Measurements from ENCODE around the gene FAM114A2.

The FAM114A2 gene

GRCh38 chr5:154077696-154078095 lies 39.0 kb upstream of the FAM114A2 start:
- H3K27ac ChIP-seq, result no peak overlapping the region; the same call in 1 of the 2 replicates
- no peak for TF ChIP-seq ZFX (IDR thresholded peaks at IDR 0.05)
- TF ChIP-seq, protein P1, sequence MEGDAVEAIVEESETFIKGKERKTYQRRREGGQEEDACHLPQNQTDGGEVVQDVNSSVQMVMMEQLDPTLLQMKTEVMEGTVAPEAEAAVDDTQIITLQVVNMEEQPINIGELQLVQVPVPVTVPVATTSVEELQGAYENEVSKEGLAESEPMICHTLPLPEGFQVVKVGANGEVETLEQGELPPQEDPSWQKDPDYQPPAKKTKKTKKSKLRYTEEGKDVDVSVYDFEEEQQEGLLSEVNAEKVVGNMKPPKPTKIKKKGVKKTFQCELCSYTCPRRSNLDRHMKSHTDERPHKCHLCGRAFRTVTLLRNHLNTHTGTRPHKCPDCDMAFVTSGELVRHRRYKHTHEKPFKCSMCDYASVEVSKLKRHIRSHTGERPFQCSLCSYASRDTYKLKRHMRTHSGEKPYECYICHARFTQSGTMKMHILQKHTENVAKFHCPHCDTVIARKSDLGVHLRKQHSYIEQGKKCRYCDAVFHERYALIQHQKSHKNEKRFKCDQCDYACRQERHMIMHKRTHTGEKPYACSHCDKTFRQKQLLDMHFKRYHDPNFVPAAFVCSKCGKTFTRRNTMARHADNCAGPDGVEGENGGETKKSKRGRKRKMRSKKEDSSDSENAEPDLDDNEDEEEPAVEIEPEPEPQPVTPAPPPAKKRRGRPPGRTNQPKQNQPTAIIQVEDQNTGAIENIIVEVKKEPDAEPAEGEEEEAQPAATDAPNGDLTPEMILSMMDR (conservative IDR thresholded peaks at IDR 0.05), result no peak

GRCh38 chr5:154076240-154076922 lies 37.7 kb upstream of the FAM114A2 start:
- no peak overlapping the region for H3K27ac ChIP-seq
- no peak for TF ChIP-seq ZFX (IDR thresholded peaks at IDR 0.05)
- TF ChIP-seq, protein P1 (conservative IDR thresholded peaks at IDR 0.05), result no peak

DNA sequence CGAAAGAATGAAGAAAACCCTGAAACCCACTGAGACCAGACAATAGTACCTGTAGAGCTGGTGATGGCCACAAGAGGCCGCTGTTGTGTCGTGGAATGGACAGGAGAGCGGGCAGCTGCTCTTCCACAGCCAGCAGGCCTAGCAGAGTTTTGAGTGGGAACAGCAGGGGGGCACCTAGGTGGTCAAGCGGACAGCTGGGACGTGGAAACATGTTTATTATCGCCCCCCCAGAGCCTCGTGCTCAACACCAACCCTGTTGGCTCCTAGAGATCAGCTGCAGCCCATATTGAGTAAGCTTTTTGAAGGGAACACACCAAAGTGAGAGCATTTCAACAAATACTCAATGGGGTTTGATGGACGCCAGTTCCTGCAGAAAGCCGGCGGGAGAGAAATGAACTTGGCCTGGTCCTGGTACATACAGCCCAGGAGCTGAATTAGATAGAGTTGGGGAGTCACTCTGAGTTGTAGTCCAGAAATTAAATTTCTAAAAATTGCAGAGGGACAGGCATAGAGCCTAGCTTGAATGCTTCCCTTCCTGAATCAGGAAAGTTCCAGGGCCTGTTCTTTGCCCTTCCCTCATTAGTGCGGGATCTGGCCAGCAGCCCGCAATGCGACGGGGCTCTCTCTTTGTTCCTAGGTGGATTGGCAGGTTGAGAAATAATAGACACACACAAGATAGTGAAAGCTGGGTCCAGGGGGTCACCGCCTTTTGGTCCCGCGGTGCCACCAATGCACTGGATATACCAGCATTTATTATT lies 33.9 kb upstream of the FAM114A2 start:
- no peak overlapping the region for H3K27ac ChIP-seq
- TF ChIP-seq, protein P1 (conservative IDR thresholded peaks at IDR 0.05), result peak; percentile 93
- no peak for TF ChIP-seq ZFX (IDR thresholded peaks at IDR 0.05)

DNA sequence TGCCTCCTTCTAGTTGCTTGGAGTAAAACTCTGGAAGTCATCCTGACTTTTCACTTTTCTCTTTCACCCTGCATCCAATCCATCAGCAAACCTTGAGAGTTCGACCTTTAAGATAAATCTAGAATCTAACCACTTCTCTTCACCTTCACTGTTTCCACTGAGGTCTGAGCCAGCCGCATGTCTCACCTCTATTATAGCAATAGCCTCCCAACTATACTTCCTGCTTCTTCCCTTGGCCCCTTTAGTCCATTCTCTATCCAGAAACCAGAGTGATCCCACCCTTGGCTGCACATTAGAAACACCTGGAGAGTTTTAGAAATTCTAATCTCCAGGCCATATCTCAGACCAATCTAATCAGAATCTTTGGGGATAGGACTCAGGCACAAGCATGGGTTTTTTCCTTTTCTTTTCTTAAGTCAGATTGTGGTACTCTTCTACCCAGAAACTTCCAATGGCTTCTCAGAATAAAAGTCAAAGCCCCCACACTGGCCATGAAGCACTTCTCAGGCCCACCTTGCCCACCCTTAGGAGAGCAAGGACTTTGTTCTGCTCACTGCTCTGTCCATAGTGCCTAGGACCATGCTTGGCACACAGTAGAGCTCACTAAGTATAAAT lies 33.2 kb upstream of the FAM114A2 start:
- no peak overlapping the region for H3K27ac ChIP-seq
- TF ChIP-seq ZFX (IDR thresholded peaks at IDR 0.05), result no peak

- H3K27ac ChIP-seq, result peak overlapping the region; percentile 29; the same call in 1 of the 2 replicates
These were observed 31.1 kb upstream of the FAM114A2 start for GRCh38 chr5:154069854-154070253.

DNA sequence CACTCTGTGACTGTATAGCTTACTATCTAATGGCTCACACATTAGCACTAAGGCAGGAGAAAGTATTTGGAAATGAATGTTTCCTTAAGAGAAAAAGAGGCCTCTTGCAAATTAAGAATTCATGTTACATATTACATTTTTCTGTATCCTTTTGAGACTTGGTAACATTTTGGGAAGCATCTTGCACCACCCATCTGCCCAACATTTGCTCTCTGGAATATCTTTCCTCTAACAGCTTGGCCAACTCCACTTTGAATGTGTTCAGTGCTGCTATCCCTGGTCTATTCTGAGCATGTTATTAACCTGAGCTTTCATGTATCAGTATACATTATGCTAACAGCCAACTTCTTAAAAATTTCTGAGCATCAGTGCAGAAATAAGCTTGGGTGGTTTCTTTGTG lies 27.3 kb upstream of the FAM114A2 start:
- TF ChIP-seq, protein P1 (conservative IDR thresholded peaks at IDR 0.05), result no peak
- TF ChIP-seq ZFX (IDR thresholded peaks at IDR 0.05), result no peak
- no peak overlapping the region for H3K27ac ChIP-seq

DNA sequence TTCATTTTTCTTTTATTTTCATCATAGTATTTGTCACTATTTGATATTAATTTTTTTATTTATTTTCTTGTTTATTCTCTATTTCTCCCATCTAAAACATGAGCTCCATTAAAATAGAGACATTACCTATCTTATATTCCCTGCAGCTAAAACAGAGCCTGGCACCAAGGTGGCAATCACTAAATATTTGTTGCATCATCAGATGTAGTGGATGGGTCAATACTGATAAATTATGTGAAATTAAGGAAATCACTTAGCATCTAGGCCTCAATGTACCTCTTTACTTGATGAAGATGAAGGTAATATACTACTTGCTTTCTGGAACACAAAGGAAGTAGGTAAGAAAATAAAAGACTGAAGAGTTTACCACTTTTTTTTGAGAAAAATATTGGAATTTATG lies 24.7 kb upstream of the FAM114A2 start:
- no peak for TF ChIP-seq ZFX (IDR thresholded peaks at IDR 0.05)
- TF ChIP-seq, protein P1 (conservative IDR thresholded peaks at IDR 0.05), result no peak

DNA sequence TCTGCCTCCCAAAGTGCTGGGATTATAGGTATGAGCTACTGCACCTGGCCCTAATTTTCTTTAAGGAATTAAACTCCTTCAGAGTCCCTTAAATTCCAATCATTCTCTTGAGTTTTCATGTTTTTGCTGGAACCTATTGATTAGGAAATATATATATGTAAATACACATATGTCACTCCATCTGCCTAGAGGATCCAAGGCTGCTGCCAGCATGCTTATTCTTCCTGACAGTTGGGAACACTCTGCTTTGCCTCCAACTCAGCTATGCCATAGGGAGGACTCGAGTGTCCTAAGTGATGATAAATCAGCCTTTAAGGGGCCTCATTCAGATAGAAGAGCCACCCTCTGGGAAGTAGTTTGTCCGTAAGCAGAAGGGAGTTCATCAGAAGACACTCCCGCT lies 21.9 kb upstream of the FAM114A2 start:
- TF ChIP-seq ZFX (IDR thresholded peaks at IDR 0.05), result no peak
- TF ChIP-seq, protein P1 (conservative IDR thresholded peaks at IDR 0.05), result no peak

More for the DNA sequence above, 24.7 kb upstream of the FAM114A2 start:
- no peak overlapping the region for H3K27ac ChIP-seq

More for the DNA sequence above, 21.9 kb upstream of the FAM114A2 start:
- H3K27ac ChIP-seq, result no peak overlapping the region

Data from C4-2B (cell line).